HG03571 (cell line): ENCODE measurements around the gene GALNT17.
"Not testable (repeated sequence)": the region's sequence is repeated elsewhere in the genome, so short reads cannot be mapped to it uniquely, and the experiment has no call there.

Source experiments
- ATAC-seq: cut with Tn5 transposase; IDR thresholded peaks from one replicate; pipeline ENCODE4 v1.9.1; 2021; ENCODE audit not compliant: unreplicated experiment

Gene GALNT17

DNA sequence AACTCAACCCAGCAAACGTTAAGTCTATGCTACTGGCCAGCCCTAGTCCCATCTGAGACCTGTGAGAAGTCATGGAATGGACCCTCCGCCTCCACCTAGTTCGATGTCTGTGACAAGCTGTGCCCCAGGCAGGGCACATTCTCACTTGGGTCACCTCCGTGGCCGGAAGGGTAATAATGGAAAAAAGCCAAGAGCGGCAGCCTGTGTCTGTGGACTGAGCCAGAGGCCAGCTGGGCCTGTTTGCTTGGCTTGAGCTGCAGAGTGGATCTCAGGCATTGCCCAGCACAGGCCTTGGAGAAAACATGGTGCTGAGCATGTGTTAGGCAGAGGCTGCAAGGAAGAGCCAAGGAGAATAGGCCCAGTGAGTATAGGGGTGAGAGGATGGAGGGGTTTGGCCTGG lies 97.8 kb downstream of the GALNT17 start:
- no peak for ATAC-seq

DNA sequence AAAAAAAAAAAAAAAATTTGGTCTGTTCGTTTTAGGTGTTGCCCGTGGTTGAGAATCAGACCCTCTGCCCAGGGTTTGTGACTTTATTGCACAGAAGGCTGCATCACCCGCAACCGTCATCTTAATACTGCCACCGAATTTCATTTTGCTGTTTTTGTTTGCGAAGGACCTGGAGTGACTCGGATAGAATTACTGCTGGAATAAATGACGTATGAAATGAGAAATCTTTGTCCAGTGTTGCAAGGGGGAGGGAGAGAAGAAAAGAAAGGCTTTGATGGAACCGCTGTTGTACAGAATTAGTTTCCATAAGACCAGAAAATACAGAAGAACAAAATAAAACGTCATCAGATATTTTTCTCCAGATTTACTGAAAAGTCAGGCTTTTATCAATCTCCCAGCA lies 103.3 kb downstream of the GALNT17 start:
- no peak for ATAC-seq

DNA sequence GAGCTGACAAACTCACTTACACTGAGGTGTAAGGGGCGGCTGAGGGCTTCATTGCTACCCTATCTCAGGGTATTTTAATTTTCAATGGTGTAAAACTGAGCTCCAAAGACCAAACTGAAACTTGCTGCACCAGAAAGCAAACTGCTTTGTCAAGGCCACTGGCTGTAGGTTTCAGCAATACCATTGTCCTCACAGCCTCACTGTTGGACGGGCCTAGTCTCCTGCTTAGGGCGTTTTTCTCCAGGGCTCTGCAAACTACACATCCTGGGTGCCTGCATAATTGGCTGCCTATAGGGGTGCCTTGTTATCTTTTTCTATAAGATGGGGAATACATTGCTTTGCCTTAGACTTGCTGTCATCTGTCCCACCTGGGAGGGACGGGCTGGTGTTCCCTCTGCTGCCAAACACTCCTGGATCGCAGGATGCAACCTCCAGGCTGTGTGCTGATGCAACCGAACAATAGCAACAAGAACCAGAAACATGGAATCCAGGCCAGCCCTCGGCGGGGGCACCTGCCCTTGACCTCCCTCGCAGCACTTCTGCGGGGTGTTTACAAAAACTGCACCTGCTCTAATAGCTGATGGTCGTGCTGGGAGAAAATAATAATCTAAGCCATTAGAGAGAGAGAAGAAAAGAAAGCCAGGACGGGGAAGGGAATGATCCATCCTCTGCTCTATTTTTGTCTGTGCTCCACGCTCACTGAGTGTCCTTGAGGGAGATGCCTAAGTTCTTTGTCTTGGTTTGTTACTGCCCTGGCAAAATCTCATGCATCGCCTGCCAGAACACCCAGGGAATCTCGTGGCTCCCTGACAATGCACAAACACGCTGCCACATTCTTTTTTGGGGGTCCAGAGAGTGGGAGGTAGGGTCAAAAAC lies 104.5 kb downstream of the GALNT17 start:
- no peak for ATAC-seq

DNA sequence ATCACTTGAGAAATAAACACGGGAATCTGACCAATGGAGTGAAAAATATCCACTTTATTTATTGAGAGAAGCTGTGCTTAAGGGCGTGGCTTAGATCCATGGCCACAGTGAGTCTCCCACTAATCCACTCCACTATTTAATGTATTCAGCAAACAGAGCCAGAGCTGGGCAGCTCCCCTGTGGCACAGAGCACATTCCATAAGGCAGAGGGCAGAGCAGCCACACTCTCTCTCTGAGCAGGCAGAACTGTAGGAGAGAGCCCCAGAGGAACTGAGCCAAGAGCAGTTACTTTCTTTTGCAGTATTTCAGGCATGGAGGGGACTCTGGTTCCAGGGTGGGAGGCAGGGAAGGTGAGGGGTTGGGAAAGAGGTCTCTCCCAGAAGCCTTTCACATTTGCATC lies 106.0 kb downstream of the GALNT17 start:
- ATAC-seq = no peak

DNA sequence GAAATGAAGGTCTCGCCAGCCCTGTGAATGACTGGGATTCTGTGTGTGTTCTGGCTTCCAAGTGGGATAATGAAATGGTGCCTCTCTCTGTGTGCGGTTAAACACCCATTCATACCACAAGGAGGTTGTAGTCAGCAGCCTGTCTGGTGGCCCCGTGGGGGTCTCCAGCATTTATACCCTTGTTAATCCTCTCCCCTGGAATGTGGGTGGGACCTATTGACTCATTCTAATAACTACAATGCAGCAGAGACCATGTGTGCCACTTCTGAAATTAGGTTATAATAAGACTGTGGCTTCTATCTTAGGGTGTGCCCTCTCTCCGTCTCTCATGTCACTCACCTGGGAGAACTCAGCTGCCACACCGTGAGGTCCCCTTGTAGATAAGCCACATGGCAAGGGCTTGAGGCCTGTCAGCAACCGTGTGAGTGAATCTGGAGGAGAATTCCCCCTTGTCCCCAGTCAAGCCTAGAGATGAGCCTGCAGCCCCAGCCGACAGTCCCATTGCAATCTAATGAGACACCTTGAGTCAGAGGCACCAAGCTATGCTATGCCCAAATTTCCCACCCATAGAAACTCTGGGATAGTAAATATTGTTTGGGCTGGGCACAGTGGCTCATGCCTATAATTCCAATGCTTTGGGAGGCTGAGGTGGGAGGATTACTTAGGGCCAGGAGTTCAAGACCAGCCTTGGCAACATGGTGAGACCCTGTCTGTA lies 106.8 kb downstream of the GALNT17 start:
- no peak for ATAC-seq

DNA sequence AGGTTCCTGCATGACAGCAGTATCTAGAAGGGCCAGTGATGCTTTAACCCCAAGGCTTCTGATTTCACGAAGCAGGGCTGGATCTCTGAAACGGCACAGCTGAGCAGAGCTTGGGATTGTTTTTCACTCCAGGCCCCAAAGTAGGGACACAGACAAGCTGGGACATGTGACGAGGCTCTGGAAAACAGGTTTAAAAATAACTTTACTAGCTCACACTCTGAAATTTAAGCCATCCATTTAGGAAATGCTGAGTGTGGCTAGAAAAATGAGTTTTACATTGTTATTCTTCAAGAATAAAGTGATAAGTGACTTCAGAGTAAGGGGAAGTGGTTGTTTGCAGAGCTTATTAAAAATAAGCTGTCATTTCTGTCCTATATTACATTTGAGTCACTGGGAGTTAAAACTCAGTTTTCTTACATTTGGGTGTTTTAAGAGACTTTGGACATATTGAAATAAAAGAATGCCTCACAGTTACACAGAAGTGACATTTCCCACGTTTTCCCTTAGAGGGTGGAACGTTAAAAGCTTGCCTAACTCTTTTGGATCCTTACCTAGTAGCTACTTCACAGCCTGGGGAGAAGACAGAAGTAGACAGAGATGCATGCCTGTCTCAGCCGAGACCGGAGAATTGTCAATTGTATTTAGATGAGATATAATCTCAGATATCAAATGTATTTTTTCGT lies 107.8 kb downstream of the GALNT17 start:
- ATAC-seq = no peak

DNA sequence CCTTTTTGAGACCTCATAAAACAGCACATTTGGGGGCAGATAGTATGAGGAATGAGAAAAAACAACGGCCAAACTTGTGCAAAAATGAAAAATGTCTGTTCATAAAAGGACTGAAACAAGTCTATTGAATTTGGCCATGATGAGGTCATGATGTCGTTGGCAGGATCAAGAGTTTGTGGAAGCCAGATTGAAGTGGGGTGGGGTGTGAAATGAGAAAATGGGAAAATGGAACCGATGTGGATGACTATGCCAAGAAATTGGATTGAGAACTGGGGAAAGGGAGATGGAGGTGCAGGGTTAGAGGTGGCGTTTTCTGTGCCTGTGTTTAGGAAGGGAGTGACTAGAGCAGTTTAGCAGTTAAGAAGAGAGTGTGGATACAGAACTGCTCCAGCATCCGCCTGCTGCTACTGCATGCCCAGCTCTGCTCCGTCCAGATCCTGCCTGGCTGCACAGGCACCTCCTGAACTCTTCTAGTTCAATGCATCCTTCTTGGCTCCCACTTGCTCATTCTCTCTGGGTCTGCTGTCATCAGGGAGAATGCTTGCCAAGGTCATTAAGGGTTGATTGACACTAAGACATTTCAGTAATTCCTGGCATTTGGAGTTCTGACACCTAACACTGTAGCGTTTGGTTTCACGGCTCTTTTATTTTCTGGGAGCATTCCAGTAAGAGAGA lies 111.9 kb downstream of the GALNT17 start:
- ATAC-seq = no peak

DNA sequence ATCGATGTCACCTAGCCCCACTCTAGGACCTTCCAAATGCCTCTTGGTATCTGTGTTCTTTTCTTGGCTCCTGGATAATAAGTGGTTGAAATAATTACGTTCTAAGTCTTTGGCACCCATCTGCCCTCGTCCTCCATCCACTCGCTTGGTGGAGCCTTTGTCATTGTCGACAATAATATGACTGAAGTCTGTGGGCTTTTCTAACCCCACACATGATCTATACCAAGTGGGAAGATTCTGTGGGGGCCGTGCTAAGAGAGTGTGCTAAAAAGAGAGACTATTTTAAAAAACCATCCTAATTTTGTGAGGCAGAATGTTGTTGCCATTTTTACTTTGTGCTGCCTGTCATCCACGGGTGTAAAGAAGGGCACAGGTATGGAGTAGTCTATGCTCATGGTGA lies 113.1 kb downstream of the GALNT17 start:
- no peak for ATAC-seq

DNA sequence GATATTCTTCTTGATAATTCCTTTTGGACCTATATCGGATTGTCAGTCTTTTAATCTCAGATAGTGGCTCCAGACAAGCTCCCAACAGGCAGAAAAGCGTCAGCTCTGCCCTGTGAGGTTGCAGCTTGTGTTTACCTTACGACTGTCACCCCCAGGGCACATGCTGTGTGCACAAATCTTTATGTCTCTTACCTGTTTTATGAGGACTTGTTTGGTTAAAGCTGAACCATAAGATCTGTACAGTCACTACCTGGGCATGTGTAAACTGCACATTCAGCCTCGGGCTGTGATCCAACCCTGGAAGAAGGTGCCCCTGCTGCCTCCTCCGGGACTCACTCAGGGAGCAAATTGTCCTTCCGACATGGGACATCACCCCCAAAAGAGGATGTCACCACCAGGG lies 119.8 kb downstream of the GALNT17 start:
- no peak for ATAC-seq

DNA sequence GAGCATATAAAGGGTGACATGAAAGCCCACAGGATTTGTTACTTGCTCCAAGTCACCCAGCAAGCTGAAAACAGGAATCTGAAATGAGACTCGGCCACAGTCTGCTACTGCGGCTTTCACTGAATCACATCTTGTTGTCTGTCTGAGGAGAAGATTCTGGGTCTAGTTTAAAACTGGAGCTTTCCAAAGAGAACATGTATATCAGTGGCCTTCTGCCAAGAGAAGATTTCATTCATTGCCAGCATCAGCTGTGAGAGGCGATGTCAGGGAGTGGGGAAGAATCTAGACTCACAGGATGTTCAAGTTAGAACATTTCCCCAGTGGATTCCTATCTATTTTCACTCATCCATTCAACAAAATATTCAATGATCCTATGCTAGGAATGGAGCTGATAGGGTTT lies 122.8 kb downstream of the GALNT17 start:
- no peak for ATAC-seq

DNA sequence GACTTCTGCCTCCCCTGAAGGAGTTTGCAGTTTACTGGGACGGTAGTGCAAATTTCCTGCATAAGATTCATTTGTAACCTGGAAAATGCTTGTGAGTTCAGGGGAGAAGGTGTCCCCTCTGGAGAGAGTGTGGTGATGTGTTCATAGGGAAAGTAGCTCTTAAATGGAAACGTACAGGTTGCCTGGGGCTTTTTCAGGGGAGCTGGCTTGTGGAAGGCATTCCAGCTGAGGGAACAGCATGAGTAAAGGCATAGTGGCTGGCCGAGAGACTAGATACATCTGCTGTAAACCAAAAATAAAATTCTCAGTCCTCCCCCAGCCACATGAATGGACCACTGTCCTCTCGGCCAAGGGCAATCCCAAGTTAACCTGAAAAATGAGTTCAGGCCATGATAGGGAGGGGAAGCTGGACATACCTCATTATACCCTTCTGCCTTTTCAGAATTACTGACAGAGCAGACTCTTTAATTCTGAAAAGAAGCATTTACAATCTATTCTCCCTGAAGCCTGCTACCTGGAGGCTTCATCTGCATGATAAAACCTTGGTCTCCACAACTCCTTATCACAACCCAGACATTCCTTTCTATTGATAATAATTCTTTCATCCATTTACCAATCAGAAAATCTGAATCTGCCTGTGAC lies 123.7 kb downstream of the GALNT17 start:
- ATAC-seq = no peak

DNA sequence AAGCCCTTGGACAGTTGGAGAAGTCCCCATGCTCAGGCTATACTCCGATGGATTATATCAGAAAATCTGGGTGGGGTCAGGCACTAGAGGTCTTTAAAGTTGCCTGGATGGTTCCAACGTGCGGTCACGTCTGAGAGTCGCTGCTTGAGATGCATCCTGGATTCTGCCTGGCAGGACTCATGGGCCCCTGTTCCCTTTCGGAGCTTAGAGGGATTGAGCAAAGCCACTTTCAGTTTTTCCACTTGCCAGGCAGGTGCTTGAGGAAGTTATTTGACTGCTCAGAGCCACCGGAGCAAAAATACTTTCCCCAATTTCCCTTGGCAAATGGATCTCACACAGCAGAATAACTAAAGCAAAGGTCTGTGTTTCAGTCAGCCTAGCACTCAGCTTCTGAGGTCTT lies 129.1 kb downstream of the GALNT17 start:
- no peak for ATAC-seq

DNA sequence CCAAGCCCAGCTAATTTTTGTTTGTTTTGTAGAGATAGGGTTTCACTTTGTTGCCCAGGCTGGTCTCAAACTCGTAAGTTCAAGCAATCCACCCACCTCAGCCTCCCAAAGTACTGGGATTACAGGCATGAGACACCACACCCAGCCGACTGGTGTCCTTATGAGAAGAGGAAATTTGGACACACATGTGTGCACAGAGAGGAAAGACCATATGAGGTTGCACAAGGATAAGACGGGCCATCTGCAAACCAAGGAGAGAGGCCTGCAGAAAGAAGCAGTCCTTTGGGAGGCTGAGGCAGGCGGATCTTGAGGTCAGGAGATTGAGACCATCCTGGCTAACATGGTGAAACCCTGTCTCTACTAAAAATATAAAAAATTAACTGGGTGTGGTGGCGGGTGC lies 130.9 kb downstream of the GALNT17 start:
- not testable (repeated sequence) for ATAC-seq

DNA sequence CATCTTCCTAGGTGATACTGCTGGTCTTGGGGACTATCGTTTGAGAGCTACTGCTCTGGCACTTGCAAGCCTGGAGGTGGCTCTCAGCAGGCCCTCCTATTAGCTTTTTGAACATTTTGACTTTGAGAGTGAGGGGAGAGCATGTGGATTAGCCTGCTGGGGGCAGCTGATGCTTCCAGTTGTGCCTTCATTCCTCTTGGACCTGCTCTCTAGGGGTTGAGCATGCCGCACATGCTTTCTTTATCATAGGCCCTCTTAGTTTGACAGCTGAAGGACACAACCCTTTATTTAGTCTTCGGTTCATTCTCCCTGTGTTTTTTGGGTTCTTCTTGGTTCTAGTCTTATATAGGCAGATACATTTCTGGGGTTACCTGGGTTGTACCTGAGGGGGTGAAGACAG lies 132.1 kb downstream of the GALNT17 start:
- ATAC-seq = no peak

DNA sequence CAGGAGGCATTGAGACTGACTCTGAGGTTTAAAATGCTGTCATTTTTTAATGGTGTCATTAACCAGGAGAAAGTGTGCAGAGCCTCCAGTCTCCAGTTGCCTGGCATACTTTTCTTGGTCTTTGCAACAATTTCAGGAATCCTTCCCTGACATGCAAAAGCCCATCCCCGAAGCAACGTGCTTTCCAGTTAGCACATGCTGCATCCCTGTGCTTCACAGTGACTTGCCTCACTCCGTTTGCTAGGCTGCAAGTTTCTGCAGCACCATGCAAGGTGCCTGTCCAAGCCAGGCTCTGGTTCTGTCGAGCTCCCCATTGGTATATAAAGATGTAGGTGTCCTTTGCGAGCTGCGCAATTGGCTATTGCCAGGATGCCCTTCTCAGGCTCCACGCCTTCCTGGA lies 135.0 kb downstream of the GALNT17 start:
- no peak for ATAC-seq

DNA sequence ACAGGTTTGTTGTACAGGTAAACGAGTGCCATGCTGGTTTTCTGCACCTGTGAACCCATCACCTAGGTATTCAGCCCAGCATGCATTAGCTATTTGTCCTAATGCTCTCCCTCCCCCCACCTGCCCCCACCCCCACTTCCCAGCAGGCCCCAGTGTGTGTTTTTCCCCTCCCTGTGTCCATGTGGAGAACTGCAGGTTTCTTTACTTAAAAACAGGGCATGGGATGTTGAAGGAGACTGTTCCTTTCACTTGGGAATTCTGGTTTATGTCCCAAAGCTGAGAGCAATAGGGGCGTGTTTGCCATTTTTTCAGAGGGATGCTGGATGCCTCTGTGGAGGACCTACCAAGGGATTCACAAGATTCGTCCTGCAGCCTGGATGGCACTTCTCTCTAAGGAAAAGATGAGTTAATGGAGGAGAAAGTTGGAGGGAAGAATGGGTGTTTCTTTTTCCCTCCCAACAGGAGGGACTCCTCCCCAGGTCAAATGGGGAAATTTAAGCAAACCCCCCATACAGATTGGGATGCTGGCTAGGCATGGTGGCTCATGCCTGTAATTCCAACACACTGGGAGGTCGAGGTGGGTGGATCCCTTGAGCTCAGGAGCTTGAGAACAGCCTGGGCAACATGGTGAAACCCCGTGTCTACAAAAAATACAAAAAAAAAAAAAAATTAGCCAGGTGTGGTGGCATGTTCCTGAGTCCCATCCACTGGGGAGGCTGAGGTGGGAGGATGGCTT lies 136.0 kb downstream of the GALNT17 start:
- ATAC-seq = no peak

DNA sequence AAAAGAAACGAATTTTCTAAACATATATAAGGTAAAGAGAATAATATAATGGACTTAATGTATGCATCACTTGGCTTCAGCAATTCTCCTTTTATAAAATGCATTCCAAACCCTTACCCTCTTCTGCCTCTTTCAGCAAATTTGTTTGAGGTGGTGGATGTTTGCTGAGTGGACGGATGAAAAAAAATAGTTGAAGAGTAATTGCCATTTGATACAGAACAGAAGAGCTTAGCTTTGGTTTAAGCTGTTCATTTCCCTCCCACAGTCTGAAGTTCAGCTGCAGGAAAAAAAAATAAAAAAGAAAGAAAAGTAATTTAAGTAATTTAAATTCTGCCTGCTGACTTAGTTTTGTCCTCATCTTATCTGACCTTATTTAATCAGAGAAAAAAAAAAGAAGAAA lies 138.6 kb downstream of the GALNT17 start:
- no peak for ATAC-seq

DNA sequence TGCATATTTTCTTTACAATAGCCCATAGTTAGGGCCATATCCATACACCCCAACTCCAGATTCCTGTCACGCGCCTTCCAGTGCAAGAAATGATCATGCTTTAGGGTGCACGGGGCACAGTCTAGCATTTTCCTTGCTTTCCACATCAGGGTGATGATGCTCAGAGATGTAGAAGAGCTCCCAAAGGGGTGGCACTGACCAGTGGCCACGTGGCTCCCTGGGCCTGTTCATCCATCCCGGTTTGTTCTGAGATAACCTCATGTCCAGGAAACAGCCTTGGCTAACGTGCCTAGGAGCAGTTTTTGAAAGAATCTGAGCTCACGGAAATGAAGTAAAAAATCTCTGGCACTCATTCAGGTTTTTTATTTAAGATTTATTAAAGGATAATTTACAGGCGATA lies 139.3 kb downstream of the GALNT17 start:
- no peak for ATAC-seq

DNA sequence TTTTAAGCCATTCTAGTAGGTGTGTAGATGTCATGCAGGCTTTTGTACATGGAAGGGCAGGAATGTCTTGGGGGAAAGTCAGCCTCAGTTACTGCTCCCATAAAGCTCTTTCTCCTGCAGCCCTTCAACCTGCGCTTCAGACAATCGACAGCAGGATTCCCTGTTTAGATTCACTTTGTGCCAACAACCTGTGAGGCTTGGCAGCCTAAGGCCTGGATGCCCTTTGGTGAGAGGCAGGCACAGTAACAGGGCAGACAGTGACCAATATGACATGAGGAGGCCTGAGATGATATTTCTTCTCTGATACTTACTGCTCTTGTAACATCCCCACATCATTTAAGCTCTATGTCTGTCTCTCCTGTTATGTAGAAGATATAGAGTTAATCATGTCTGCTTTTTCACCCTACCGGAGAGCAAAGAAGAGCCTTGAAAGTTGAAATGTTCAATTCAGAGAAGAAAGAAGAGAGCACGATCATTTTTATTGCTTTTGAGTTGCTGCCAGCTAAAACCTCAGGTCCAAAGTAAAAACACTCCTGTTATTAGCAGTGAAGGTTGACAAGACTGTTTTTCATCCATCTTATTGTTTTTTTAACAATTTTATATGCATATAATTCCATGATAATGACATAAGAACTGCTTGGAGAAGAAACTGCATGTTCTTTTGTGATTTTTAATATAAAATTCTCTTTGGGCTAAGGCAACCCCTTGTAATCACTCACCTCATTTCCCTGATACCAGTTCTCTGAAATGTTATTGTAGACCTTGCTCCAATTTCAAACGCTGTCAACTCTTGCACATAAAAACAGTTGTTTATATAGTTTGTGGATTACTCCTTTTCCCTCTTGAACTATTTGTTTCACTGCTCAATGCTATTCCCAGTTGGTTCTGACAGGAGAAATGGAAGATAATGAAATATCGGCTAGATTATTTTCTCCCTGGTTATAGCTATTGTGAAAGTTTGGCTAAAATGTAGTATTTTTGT lies 140.9 kb downstream of the GALNT17 start:
- no peak for ATAC-seq
